SHP77 treated with DMSO at 0.1 percent for 48 hours (cell line): ENCODE results near the gene ADH1B.
"Not testable (repeated sequence)": the region's sequence is repeated elsewhere in the genome, so short reads cannot be mapped to it uniquely, and the experiment has no call there.

Experiments
- DNase-seq: peaks from one replicate; lab custom pipeline; 2025; lab: John Stamatoyannopoulos, UW

ADH1B gene

GRCh38 chr4:99324361-99324760 is 3.2 kb upstream of the ADH1B start:
- no peak for DNase-seq

DNA sequence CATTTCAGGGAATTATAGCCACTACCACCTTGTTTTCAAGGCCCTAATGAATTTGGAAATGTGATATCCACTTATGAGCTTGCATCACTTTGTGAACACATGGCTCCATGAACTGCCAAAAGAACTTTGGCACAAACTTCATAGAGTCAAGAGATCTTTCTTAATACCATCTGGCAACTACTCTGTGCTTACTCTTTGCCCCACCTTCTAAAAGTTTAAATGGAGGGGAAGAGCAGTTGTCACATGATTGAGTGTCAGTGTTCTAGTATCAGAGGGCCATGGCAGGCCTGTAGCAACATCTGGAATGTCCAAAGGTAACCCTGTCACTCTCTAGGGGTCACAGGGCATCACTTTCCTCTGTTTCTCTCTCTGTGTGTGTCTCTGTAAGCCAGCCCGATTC is 2.6 kb upstream of the ADH1B start:
- DNase-seq, result no peak

DNA sequence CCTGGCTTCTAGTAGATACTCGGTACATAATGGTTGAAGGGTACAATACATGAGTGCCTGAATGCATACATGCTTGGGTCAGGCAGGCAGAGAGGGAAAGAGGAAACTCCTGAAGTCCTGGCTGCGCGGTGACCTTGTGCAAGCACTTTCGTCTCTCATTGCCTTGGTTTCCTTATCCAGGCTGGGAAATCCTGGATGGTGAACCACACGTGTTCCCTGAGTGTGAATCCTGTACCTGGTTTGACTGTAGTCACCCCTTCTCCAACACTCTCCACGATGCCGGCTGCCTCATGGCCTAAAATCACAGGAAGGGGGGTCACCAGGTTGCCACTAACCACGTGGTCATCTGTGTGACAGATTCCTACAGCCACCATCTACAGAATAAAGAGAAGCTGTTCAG is 3.4 kb downstream of the ADH1B start:
- not testable (repeated sequence) for DNase-seq

DNA sequence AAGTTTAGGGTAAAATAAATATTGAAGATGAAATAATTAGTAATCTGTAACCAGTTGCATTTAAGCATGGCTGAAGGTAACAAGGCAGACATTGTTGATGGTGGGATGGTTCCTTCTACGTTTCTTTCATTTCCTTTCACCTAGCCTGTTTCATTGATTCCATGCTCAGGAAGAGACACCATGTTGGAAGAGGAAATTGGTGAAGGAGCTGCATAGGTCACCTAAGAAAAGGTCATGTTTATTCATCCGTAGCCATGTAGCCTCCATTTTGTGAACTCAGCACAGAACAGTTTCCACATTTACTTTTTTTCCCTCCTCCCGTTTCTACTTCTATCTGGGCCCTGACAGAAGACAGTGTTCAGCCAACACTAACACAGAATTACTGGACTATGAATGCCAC is 3.8 kb downstream of the ADH1B start:
- DNase-seq, result no peak

DNA sequence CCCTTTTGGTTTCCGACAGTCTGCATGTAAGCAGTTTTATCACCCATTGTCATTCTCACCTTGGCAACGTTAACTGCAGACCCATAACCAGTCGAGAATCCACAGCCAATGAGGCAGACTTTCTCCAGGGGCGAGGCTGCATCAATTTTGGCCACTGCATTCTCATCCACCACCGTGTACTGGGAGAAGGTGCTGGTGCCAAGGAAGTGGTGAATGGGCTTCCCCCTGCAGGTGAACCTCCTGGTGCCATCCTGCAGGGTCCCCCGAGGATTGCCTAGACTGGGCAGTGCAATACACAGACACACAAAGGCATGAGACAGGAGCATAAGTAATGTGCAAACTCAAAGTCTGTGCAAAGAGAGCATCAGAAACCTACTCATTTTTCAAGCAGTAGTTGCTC is 5.4 kb downstream of the ADH1B start:
- DNase-seq, result no peak

GRCh38 chr4:99314211-99314610 is 7.0 kb downstream of the ADH1B start:
- no peak for DNase-seq

GRCh38 chr4:99310389-99310788 is 10.8 kb downstream of the ADH1B start:
- no peak for DNase-seq

DNA sequence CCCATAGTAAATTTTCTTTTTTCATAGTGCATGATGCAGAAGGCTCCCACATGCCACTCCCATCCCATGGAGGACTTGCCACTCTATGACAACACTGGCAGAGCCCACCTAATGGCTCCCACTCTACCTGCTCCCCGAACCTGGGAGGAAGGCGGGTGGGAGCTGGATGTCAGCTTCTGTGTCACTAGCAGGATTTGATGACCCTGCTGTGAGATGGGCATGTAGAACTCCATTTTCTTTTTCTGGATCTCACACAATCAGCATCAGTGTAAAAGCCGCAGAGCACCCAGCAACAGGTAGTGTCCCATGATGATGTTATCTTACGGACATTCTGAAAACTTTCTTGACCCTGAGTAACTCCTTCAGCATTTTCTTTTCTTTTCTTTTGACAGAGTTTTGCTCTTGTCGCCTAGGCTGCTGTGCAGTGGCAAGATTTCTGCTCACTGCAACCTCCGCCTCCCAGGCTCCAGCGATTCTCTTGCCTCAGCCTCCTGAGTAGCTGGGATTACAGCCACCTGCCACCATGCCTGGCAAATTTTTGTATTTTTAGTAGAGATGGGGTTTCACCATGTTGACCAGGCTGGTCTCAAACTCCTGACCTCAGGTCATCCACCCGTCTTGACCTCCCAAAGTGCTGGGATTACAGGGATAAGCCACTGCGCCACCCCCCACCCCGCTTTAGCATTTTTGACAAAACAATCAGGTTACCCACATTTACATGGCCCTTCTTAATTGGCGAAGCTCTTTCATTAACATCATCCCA is 15.4 kb downstream of the ADH1B start:
- DNase-seq, result no peak

DNA sequence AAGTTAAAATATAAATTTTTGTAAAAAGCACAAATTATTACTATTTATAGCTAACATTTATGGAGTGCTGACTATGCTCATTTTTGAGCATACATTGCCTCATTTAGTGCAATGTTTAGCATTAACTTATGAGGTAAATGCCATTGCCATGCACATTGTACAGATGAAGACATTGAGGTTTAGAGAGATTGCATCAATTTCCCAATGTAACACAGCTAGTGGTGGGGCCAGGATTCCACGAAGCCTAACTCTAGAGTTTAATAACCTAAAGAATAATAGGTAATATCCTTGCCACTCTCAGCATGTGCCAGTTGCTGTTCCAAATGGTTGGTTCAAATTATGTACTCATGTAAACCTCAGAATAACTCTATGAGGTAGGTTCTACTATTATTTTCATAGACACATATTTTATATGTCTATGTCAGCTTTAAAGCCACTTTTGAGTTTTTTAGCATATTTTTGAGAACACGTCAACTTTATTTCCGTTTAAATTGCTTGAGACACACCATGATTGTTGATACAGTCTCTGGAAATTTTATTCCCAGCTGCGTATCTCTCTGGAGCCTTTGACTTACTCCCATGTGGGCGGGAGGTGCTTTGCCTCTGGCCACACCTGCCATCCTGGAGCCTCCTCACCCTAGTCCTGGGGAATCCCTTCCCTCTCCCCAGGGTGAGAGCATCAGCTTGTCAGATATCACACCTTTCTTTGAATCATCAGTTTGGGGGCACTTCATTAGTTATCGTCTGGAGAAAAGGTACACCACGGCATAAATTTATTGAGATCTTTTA is 19.6 kb downstream of the ADH1B start:
- no peak for DNase-seq

DNA sequence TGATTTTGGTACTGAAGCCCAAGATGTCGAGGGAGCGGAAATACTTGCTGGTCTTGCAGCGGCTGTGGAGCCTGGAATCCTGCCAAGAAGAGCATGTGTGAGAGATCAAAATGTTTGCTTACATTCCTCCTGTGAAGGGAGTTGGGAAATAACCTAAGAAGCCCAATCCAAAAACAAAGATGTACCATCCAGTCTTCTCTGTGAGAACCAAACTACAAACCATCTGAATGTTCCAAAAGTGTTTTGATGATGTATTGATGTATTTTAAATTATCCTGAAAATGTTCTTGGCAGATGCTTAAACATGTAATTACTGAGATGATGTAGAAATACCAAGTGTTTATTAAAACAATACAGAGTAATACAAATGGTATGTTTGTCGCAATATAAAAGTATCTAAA is 20.3 kb downstream of the ADH1B start:
- DNase-seq, result no peak

DNA sequence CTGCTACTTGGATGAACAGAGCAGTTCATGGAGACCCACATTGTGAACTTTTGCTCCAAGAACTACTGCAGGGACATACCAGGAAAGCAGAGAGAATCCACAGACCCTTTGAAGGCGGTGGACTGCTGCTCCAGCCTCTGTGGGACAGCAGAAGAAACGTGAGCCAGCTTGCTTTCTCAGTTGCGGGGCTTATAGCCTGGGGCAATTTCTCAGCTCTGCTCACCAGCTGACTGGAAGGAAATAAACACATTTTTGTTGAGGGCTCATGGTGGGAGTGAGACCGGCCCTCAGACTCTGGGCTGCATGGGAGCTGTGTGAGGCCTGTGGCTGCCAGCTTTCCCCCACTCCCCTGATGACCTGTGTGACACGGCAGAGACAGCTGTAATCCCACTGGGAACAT is 27.8 kb downstream of the ADH1B start:
- DNase-seq, result no peak

GRCh38 chr4:99290848-99291786 is 30.1 kb downstream of the ADH1B start, which contains the start of gene ADH1A:
Gene ADH1A, minus strand, starts transcription at chr4:99290985. Its CDS starts 71 bp downstream, at chr4:99290914.
- no peak for DNase-seq

GRCh38 chr4:99285387-99285786 is 35.8 kb downstream of the ADH1B start:
- no peak for DNase-seq

DNA sequence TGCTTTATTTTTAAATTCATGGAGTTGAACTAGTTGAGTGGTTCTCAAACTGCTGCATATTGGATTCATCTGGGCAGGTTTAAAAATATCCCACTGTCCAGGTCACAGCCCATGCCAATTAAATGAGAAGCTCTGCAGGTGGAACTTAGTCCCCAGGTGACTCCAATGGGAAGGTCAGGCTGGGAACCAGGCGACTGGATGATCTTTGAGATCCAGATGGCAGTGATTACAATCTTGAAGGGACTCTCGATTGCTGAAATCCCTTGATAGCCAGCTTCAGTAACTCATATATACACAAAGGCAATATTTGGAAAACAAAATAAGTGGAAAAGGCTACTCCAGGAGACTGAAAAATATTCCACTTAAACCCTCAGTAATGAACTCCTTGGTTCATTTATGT is 38.5 kb downstream of the ADH1B start:
- no peak for DNase-seq

- no peak for DNase-seq
Measured at GRCh38 chr4:99281261-99281660, 39.9 kb downstream of the ADH1B start.

GRCh38 chr4:99276417-99276816 is 44.8 kb downstream of the ADH1B start:
- DNase-seq, result no peak

- DNase-seq, result no peak
Measured at GRCh38 chr4:99275885-99276284, 45.3 kb downstream of the ADH1B start.

GRCh38 chr4:99275050-99275449 is 46.2 kb downstream of the ADH1B start:
- no peak for DNase-seq

- DNase-seq, result no peak
Measured at GRCh38 chr4:99273704-99274103, 47.5 kb downstream of the ADH1B start.

GRCh38 chr4:99264927-99265326 is 56.3 kb downstream of the ADH1B start:
- no peak for DNase-seq
